Neuronal stem cell (in vitro differentiated cells): Measurements from ENCODE around the gene SCEL.

Source experiments
- DNase-seq: peaks from one replicate; pipeline ENCODE4 v3.0.0-alpha.2; 2013; ENCODE audit warnings: low spot score
- H2AFZ ChIP-seq: one replicate; pipeline ENCODE4 v1.6.1; 2013; ENCODE audit warnings: mild to moderate bottlenecking, low read length, inconsistent platforms
- H2AK5ac ChIP-seq: 2 replicates; pipeline ENCODE4 v1.6.1; 2013; ENCODE audit warnings: low read depth, mild to moderate bottlenecking, inconsistent platforms, low read length, moderate library complexity, mixed read lengths
- H2BK120ac ChIP-seq: 2 replicates; pipeline ENCODE4 v1.6.1; 2013; ENCODE audit warnings: low read depth, mild to moderate bottlenecking, inconsistent platforms, low read length, moderate library complexity, mixed read lengths
- H2BK12ac ChIP-seq: one replicate; pipeline ENCODE4 v1.6.1; 2013; ENCODE audit warnings: low read length, inconsistent platforms
- H2BK15ac ChIP-seq: 2 replicates; pipeline ENCODE4 v1.6.1; 2013; ENCODE audit warnings: mild to moderate bottlenecking, low read length, inconsistent platforms, mixed read lengths
- H2BK5ac ChIP-seq: one replicate; pipeline ENCODE4 v1.6.1; 2013; ENCODE audit warnings: inconsistent platforms, mild to moderate bottlenecking, low read length, moderate library complexity
- H3K14ac ChIP-seq: one replicate; pipeline ENCODE4 v1.6.1; 2013; ENCODE audit warnings: low read length, inconsistent platforms
- H3K18ac ChIP-seq: 2 replicates; pipeline ENCODE4 v1.6.1; 2013; ENCODE audit warnings: low read length, inconsistent platforms
- H3K23ac ChIP-seq: 2 replicates; pipeline ENCODE4 v1.6.1; 2013; ENCODE audit warnings: low read depth, mild to moderate bottlenecking, mixed read lengths, low read length, inconsistent platforms; ENCODE audit not compliant: poor library complexity
- H3K27ac ChIP-seq: replicated peaks from 3 replicates; pipeline ENCODE4 v1.5.1; 2013; ENCODE audit warnings: low read length, inconsistent platforms
- H3K27me3 ChIP-seq, 3 experiments: 2 replicates each; pipeline ENCODE4 v1.6.1; 2013; ENCODE audit warnings: low read length in 3 of 3, mild to moderate bottlenecking in 2 of 3, inconsistent platforms in 1 of 3, low read depth in 1 of 3, mixed read lengths in 1 of 3, moderate library complexity in 1 of 3; ENCODE audit not compliant: control insufficient read depth in 3 of 3, insufficient read depth in 3 of 3
- H3K36me3 ChIP-seq, 2 donors: replicated peaks in 1 of 2; 2 replicates each; pipeline ENCODE4 v1.6.1; 2013; ENCODE audit warnings: low read length in 2 of 2; ENCODE audit not compliant: control insufficient read depth in 2 of 2, insufficient read depth in 2 of 2
- H3K4ac ChIP-seq: 2 replicates; pipeline ENCODE4 v1.6.1; 2013; ENCODE audit warnings: inconsistent platforms, mild to moderate bottlenecking, low read length, moderate library complexity
- H3K4me1 ChIP-seq, 2 donors: 1 replicate in 1 of 2; 2 replicates in 1 of 2; pipeline ENCODE4 v1.6.1; 2013; ENCODE audit warnings: low read length in 2 of 2, low read depth in 1 of 2; ENCODE audit not compliant: control insufficient read depth in 2 of 2, insufficient read depth in 1 of 2
- H3K4me2 ChIP-seq: one replicate; pipeline ENCODE4 v1.6.1; 2013; ENCODE audit warnings: mild to moderate bottlenecking, low read length, inconsistent platforms; ENCODE audit not compliant: insufficient read depth, poor library complexity, severe bottlenecking
- H3K4me3 ChIP-seq, 2 donors: 2 replicates each; pipeline ENCODE4 v1.5.1; 2013; ENCODE audit warnings: low read length in 2 of 2, mild to moderate bottlenecking in 2 of 2, inconsistent platforms in 1 of 2, moderate library complexity in 1 of 2
- H3K79me1 ChIP-seq: one replicate; pipeline ENCODE4 v1.6.1; 2013; ENCODE audit warnings: low read depth, mild to moderate bottlenecking, inconsistent platforms, low read length, moderate library complexity
- H3K9ac ChIP-seq: one replicate; pipeline ENCODE4 v1.6.1; 2013; ENCODE audit warnings: mild to moderate bottlenecking, low read depth, low read length, inconsistent platforms; ENCODE audit not compliant: poor library complexity
- H3K9me3 ChIP-seq, 2 donors: replicated peaks in 1 of 2; 2 replicates each; pipeline versions ENCODE3 to v1.6.1; 2013; ENCODE audit warnings: low read length in 2 of 2, mild to moderate bottlenecking in 2 of 2, inconsistent platforms in 1 of 2, low read depth in 1 of 2, mixed read lengths in 1 of 2, moderate library complexity in 1 of 2; ENCODE audit not compliant: control insufficient read depth in 2 of 2, insufficient read depth in 1 of 2
- H4K8ac ChIP-seq: one replicate; pipeline ENCODE4 v1.6.1; 2013; ENCODE audit warnings: low read depth, mild to moderate bottlenecking, inconsistent platforms, low read length, moderate library complexity
- H4K91ac ChIP-seq: one replicate; pipeline ENCODE4 v1.6.1; 2013; ENCODE audit warnings: low read length, low read depth, mild to moderate bottlenecking, inconsistent platforms; ENCODE audit not compliant: poor library complexity
- WGBS, 2 donors: extraction: QIAGEN DNeasy Blood & Tissue Kit; methylation state at CpG; one replicate each; pipeline ENCODE4 v1.1.7; 2013; ENCODE audit warnings: missing lambda C conversion rate in 2 of 2, mixed read lengths in 1 of 2; ENCODE audit not compliant: insufficient read length in 2 of 2, insufficient replicate concordance in 1 of 2; ENCODE audit errors: extremely low coverage in 2 of 2; 5-methylcytosine and 5-hydroxymethylcytosine counted together

SCEL gene

DNA sequence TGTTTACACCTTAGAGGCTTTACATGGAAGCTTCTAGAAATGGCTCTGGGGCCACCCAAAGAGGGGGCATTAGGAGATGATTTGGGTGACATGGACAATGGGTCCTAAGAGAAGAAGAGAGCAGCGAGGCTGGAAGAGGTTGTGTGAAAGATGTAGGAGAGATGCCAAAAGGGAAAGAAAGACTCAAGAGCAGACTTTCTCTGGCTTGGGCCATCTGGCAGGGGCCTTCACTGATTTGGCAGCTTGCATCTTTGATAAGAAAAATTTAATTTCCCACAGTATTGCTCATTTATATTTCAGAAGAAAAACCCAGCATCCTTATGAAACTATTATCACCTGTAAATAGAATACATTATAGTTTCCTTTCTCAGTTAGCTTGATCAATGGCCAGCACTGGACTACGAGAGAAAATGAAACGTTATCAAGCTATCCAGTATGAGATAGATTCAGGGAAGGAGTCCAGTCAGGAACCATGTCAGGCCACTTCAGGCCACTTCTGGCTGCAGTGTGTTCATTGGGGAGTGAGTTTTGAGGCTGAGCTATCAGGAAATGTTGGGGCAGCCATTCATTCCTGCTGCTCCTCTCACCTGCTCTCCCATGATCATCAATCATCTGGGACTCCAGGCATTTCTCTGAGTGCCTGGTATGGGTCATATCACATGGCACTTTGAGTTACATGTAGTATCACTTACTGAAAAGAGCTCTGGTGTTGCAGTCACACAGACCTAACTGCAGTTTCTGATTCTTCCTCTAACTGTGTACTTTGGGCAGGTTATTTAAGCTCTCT is 10.3 kb downstream of the SCEL start:
- H3K27me3 ChIP-seq, result no peaks in the 10 kb centered on the region
- no peak overlapping the region for H3K4me2 ChIP-seq
- no peak overlapping the region for H3K4ac ChIP-seq
- H3K27ac ChIP-seq, result no peak overlapping the region
- H2AFZ ChIP-seq, result no peak overlapping the region
- no CpG with 5 or more reads among the region's 3 CpGs for WGBS, 2 donors
- H4K8ac ChIP-seq, result no peak overlapping the region
- H3K79me1 ChIP-seq, result no peaks in the 10 kb centered on the region
- no peak overlapping the region for H3K14ac ChIP-seq
- no peak overlapping the region for H3K9ac ChIP-seq
- H4K91ac ChIP-seq, result no peak overlapping the region
- no peaks in the 10 kb centered on the region for H3K9me3 ChIP-seq
- H2BK120ac ChIP-seq, result no peak overlapping the region
- H3K23ac ChIP-seq, result no peak overlapping the region
- DNase-seq, result no peak
- H3K4me3 ChIP-seq, result no peak overlapping the region
- H3K18ac ChIP-seq, result no peak overlapping the region
- no peaks in the 10 kb centered on the region for H3K4me1 ChIP-seq
- H3K36me3 ChIP-seq, result no peaks in the 10 kb centered on the region
- no peak overlapping the region for H2BK5ac ChIP-seq
- H2AK5ac ChIP-seq, result no peak overlapping the region
- no peak overlapping the region for H2BK12ac ChIP-seq
- H2BK15ac ChIP-seq, result no peak overlapping the region

DNA sequence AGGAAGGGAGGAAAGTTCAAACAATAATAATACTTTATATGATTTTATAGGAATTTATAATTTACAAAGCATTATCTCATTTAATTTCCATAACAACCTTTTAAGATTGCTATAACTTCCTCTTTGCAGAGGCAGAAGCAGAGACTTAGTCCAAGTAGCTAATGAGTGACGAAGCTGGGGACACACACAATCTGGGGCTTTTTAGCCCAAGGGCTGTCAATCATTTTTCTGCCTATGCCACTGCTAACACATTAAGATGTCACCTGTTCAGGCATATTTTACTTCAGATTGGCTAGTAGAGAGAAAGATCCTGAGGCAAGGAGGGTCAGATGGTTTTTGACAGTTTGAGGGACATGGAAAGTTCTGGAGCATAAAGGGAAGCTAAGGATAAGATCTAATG is 12.6 kb downstream of the SCEL start:
- no peak for DNase-seq
- Histone ChIP-seq H2BK15ac (no peak overlapping the region), H3K79me1 (no peaks in the 10 kb centered on the region), H2AK5ac (no peak overlapping the region), H4K91ac (no peak overlapping the region), H2AFZ (no peak overlapping the region), H3K27me3 (no peaks in the 10 kb centered on the region), H2BK120ac (no peak overlapping the region), H3K27ac (no peak overlapping the region), H2BK12ac (no peak overlapping the region), H3K18ac (no peak overlapping the region), H4K8ac (no peak overlapping the region), H3K4ac (no peak overlapping the region), H3K9me3 (no peaks in the 10 kb centered on the region), H3K36me3 (no peaks in the 10 kb centered on the region), H3K14ac (no peak overlapping the region), H3K9ac (no peak overlapping the region), H3K4me2 (no peak overlapping the region), H3K4me3 (no peak overlapping the region), H3K23ac (no peak overlapping the region), H2BK5ac (no peak overlapping the region), H3K4me1 (no peaks in the 10 kb centered on the region)
- no CpG with 5 or more reads among the region's 1 CpG for WGBS, 2 donors

DNA sequence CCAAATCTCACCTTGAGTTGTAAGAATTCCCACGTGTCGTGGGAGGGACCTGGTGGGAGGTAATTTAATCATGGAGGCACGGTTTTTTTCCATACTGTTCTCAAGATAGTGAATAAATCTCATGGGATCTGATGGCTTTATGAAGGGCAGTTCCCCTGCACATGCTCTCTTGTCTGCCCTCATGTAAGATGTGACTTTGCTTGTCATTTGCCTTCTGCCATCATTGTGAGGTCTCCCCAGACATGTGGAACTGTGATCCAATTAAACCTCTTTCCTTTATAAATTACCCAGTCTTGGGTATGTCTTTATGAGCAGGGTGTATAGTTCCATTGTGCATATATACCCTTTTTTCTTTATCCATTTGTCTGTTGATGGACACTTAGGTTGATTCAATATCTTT is 13.1 kb downstream of the SCEL start:
- no peak overlapping the region for H4K91ac ChIP-seq
- H3K18ac ChIP-seq, result no peak overlapping the region
- no peaks in the 10 kb centered on the region for H3K9me3 ChIP-seq
- no peak overlapping the region for H2AFZ ChIP-seq
- H3K36me3 ChIP-seq, result no peaks in the 10 kb centered on the region
- no peak overlapping the region for H3K14ac ChIP-seq
- no peak overlapping the region for H2BK12ac ChIP-seq
- no peaks in the 10 kb centered on the region for H3K79me1 ChIP-seq
- H3K4me1 ChIP-seq, result no peaks in the 10 kb centered on the region
- H2BK120ac ChIP-seq, result no peak overlapping the region
- no peak overlapping the region for H3K4ac ChIP-seq
- no peak overlapping the region for H3K4me3 ChIP-seq
- DNase-seq, result no peak
- no peak overlapping the region for H3K9ac ChIP-seq
- no peak overlapping the region for H3K4me2 ChIP-seq
- H2AK5ac ChIP-seq, result no peak overlapping the region
- WGBS, 2 donors, result no CpG with 5 or more reads among the region's 3 CpGs
- H3K23ac ChIP-seq, result no peak overlapping the region
- no peaks in the 10 kb centered on the region for H3K27me3 ChIP-seq
- no peak overlapping the region for H2BK15ac ChIP-seq
- H4K8ac ChIP-seq, result no peak overlapping the region
- H2BK5ac ChIP-seq, result no peak overlapping the region
- no peak overlapping the region for H3K27ac ChIP-seq

DNA sequence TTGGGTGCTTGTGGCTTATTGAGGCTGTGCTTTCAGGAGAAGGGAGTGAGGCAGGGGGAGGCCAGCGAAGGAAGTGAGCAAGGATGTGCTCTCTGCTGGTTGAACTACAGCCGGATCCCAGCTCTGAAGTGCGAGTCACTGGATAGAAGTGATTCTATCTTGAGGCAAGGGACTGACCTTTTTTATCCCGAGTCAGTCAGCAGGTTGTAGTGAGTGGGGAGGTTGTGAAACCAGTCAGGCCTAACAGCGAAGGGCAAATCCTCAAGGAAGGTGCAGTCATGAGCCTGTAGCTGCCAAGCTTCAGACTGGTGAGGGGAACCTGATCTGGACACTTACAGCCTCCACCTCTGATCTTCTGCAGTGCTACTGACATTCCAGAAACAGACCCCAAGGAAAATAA is 18.6 kb downstream of the SCEL start:
- Histone ChIP-seq H3K27me3 (no peaks in the 10 kb centered on the region), H3K4ac (no peak overlapping the region), H2BK15ac (no peak overlapping the region), H3K9ac (no peak overlapping the region), H3K4me3 (no peak overlapping the region), H3K9me3 (no peaks in the 10 kb centered on the region), H3K27ac (no peak overlapping the region), H2BK120ac (no peak overlapping the region), H3K23ac (no peak overlapping the region), H2BK5ac (no peak overlapping the region), H3K4me2 (no peak overlapping the region), H2AK5ac (no peak overlapping the region), H2AFZ (no peak overlapping the region), H3K79me1 (no peaks in the 10 kb centered on the region), H3K36me3 (no peaks in the 10 kb centered on the region), H3K18ac (no peak overlapping the region), H3K14ac (no peak overlapping the region), H4K8ac (no peak overlapping the region), H3K4me1 (peaks cover 0 to 2% of the 10 kb centered on the region in 2 donors), H2BK12ac (no peak overlapping the region), H4K91ac (no peak overlapping the region)
- no CpG with 5 or more reads among the region's 5 CpGs for WGBS, 2 donors
- no peak for DNase-seq
